ENCODE data around the gene SCFD2.

The SCFD2 gene

GRCh38 chr4:53130896-53131561, 234.8 kb downstream of the SCFD2 start:
- Histone ChIP-seq H4K20me1 (ENCODE audit: insufficient read depth, low read length) (no peaks in the 10 kb centered on the region), H3K4me3 (ENCODE audit: low read depth, low read length, poor library complexity, severe bottlenecking) (no peak overlapping the region), H3K36me3 (ENCODE audit: insufficient read depth, low read length) (no peaks in the 10 kb centered on the region), H3K4me1 (ENCODE audit: insufficient read depth, low read length, severe bottlenecking) (no peaks in the 10 kb centered on the region), H3K9ac (ENCODE audit: low read length) (no peak overlapping the region), H3K27ac (ENCODE audit: low read depth, low read length, poor library complexity, severe bottlenecking) (no peak overlapping the region), H3K4me2 (ENCODE audit: low read length) (no peak overlapping the region), H3K9me2 (ENCODE audit: low read depth, low read length) (no peaks in the 10 kb centered on the region), H3K9me3 (ENCODE audit: low read length) (no peaks in the 10 kb centered on the region), H2AFZ (ENCODE audit: low read length) (no peak overlapping the region), H3K27me3 (ENCODE audit: insufficient read depth, low read length) (no peaks in the 10 kb centered on the region), H3K79me2 (ENCODE audit: insufficient read depth, low read length) (no peaks in the 10 kb centered on the region), H3F3A (ENCODE audit: insufficient read depth, low read length) (no peaks in the 10 kb centered on the region)
- TF ChIP-seq CTCF (IDR thresholded peaks at IDR 0.05; ENCODE audit: low read length): no peak
- TF ChIP-seq EZH2 (IDR thresholded peaks at IDR 0.05; ENCODE audit: borderline replicate concordance, low read length): no peak

GRCh38 chr4:53128706-53129357, 237.0 kb downstream of the SCFD2 start:
- Histone ChIP-seq H3K4me3 (ENCODE audit: low read depth, low read length, poor library complexity, severe bottlenecking) (no peak overlapping the region), H3K79me2 (ENCODE audit: insufficient read depth, low read length) (no peaks in the 10 kb centered on the region), H3K9me2 (ENCODE audit: low read depth, low read length) (no peaks in the 10 kb centered on the region), H3K36me3 (ENCODE audit: insufficient read depth, low read length) (no peaks in the 10 kb centered on the region), H3K9me3 (ENCODE audit: low read length) (no peaks in the 10 kb centered on the region), H3K4me1 (ENCODE audit: insufficient read depth, low read length, severe bottlenecking) (no peaks in the 10 kb centered on the region), H3K27me3 (ENCODE audit: insufficient read depth, low read length) (no peaks in the 10 kb centered on the region), H4K20me1 (ENCODE audit: insufficient read depth, low read length) (no peaks in the 10 kb centered on the region), H3K9ac (ENCODE audit: low read length) (no peak overlapping the region), H3F3A (ENCODE audit: insufficient read depth, low read length) (no peaks in the 10 kb centered on the region), H3K27ac (ENCODE audit: low read depth, low read length, poor library complexity, severe bottlenecking) (no peak overlapping the region), H2AFZ (ENCODE audit: low read length) (no peak overlapping the region), H3K4me2 (ENCODE audit: low read length) (no peak overlapping the region)
- TF ChIP-seq CTCF (IDR thresholded peaks at IDR 0.05; ENCODE audit: low read length) (no peak), EZH2 (IDR thresholded peaks at IDR 0.05; ENCODE audit: borderline replicate concordance, low read length) (no peak)

GRCh38 chr4:53128231-53128630, 237.6 kb downstream of the SCFD2 start:
- Histone ChIP-seq H4K20me1 (ENCODE audit: insufficient read depth, low read length) (no peaks in the 10 kb centered on the region), H3K4me2 (ENCODE audit: low read length) (no peak overlapping the region), H3K27ac (ENCODE audit: low read depth, low read length, poor library complexity, severe bottlenecking) (no peak overlapping the region), H3K4me3 (ENCODE audit: low read depth, low read length, poor library complexity, severe bottlenecking) (no peak overlapping the region), H3F3A (ENCODE audit: insufficient read depth, low read length) (no peaks in the 10 kb centered on the region), H2AFZ (ENCODE audit: low read length) (no peak overlapping the region), H3K9me3 (ENCODE audit: low read length) (no peaks in the 10 kb centered on the region), H3K4me1 (ENCODE audit: insufficient read depth, low read length, severe bottlenecking) (no peaks in the 10 kb centered on the region), H3K9me2 (ENCODE audit: low read depth, low read length) (no peaks in the 10 kb centered on the region), H3K79me2 (ENCODE audit: insufficient read depth, low read length) (no peaks in the 10 kb centered on the region), H3K9ac (ENCODE audit: low read length) (no peak overlapping the region), H3K27me3 (ENCODE audit: insufficient read depth, low read length) (no peaks in the 10 kb centered on the region), H3K36me3 (ENCODE audit: insufficient read depth, low read length) (no peaks in the 10 kb centered on the region)
- TF ChIP-seq EZH2 (IDR thresholded peaks at IDR 0.05; ENCODE audit: borderline replicate concordance, low read length) (no peak), CTCF (IDR thresholded peaks at IDR 0.05; ENCODE audit: low read length) (no peak)
